ENCODE data around the gene RANBP10. TPM values are rescaled to one million over a fixed set of nuclear protein-coding genes. Genes with fewer than 3 reads are reported as not detected.

Gene RANBP10
- total and polyA plus RNA-seq, 2 of the 8 experiments (the other 6 are each of a cell fraction or from before 2014, with no cell fraction given) = 14.2 to 16.8 TPM

DNA sequence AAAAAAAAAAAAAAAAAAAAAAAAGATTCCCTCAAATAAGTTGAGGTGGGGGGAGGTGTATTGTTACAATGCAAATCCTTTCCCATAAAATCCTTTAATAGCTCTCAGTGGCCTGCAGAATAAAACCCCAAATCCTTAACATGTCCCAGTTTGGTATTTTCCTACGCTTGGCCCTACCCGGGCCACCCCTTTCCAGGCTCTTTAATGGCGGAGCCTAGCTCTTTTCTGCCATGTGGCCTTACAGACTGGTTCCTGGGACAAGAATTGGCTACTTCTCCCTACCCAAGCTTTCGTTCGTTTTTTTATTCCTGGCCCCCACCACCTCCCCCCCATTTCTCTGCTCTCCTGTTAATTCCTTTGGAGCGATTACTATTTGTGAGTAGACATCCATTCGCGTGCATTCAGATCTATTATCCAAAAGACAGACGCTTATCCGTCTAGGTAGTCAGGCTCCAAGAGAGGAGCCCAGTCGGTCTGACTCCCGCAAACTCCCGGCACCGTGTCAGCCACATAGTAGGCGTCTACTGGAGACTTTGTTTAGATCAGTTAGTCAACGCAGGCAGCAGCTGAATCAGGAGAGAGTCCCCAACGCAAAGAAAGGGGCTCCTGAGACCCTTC, 34.9 kb upstream of the RANBP10 start:
- WGBS, 2 experiments (ENCODE audit: extremely low coverage in 1 of 2, insufficient coverage in 1 of 2, insufficient read length in 1 of 2, insufficient replicate concordance in 2 of 2, low coverage in 1 of 2, low lambda C conversion rate in 2 of 2, missing lambda C conversion rate in 1 of 2) = 53% methylated on average over 17 of the region's 17 CpGs; no CpG with 5 or more reads in 1 of the 2 experiments
- ChIA-PET CTCF (ENCODE audit: partially characterized antibody) (interaction anchor here (0.7 to 3.4 kb wide), 20 partner anchors 8 to 1366 kb away, joined by 3 to 33 read pairs (median 4); partner anchors contain the start of genes NRN1L, RANBP10 and TSNAXIP1), POLR2A (ENCODE audit: partially characterized antibody) (interaction anchor here (0.6 to 3.1 kb wide), 12 partner anchors 8 to 285 kb away, joined by 3 to 15 read pairs (median 4); partner anchors contain the start of genes NRN1L, RANBP10 and TSNAXIP1)

More for the DNA sequence above, 34.9 kb upstream of the RANBP10 start:
- Histone ChIP-seq H3K79me1 (ENCODE audit: low read depth, low read length) (peaks cover 7% of the 10 kb centered on the region), H3K23ac (ENCODE audit: insufficient read length) (no peak overlapping the region), H2AFZ (ENCODE audit: low read length) (peak overlapping the region; percentile 13; the same call in 1 of the 2 replicates), H3K4me1 (replicated peaks in 1 of 4; ENCODE audit: control insufficient read depth in 3 of 4, insufficient read depth in 4 of 4, low read length in 3 of 4) (peaks cover 8 to 32% (median 17%) of the 10 kb centered on the region in 4 experiments), H3K4ac (replicated peaks; ENCODE audit: insufficient read length, low read depth, low read length) (no peak overlapping the region), H3K36me3 (ENCODE audit: control insufficient read depth in 2 of 4, insufficient read depth in 4 of 4, low read length in 3 of 4) (no peaks in the 10 kb centered on the region), H4K91ac (replicated peaks; ENCODE audit: insufficient read length, low read length) (peak overlapping the region; percentile 2), H3K79me2 (ENCODE audit: control insufficient read depth in 1 of 2, insufficient read depth in 2 of 2, low read length in 2 of 2) (peaks cover 0 to 26% of the 10 kb centered on the region in 2 experiments; a peak in 2 of 4 replicates), H3K4me3 (ENCODE audit: extremely low read depth in 1 of 4, insufficient read depth in 2 of 4, low read depth in 3 of 4, low read length in 4 of 4) (peak overlapping the region; percentile 17 to 97 (median 95); a peak in 6 of 8 replicates), H3K18ac (ENCODE audit: extremely low read depth, low read length) (peak overlapping the region; percentile 19; the same call in 1 of the 2 replicates), H3K9ac (replicated peaks in 1 of 4; ENCODE audit: extremely low read depth in 1 of 4, low read depth in 3 of 4, low read length in 3 of 4) (peak overlapping the region in 3 of 4 experiments; percentile 57 to 72 (median 64); a peak in 5 of 7 replicates), H2BK12ac (ENCODE audit: low read depth, low read length) (peak overlapping the region; percentile 53; the same call in 1 of the 2 replicates), H2AK5ac (ENCODE audit: low read depth, low read length) (no peak overlapping the region), H4K20me1 (replicated peaks in 1 of 2; ENCODE audit: control insufficient read depth in 1 of 2, insufficient read depth in 2 of 2, low read length in 2 of 2) (peaks cover 13 to 15% of the 10 kb centered on the region in 2 experiments), H4K8ac (ENCODE audit: extremely low read depth, insufficient read depth, low read length) (peak overlapping the region; percentile 98), H2BK5ac (ENCODE audit: low read depth, low read length) (peak overlapping the region; percentile 97), H2BK15ac (ENCODE audit: low read length) (no peak overlapping the region), H3K14ac (ENCODE audit: insufficient read length) (no peak overlapping the region), H3K56ac (replicated peaks; ENCODE audit: insufficient read length, low read depth, low read length) (peak overlapping the region; percentile 40), H3K9me3 (ENCODE audit: insufficient read depth in 2 of 2, low read depth in 1 of 2, low read length in 1 of 2) (no peaks in the 10 kb centered on the region), H3K23me2 (ENCODE audit: low read depth, low read length) (peaks cover 15% of the 10 kb centered on the region), H4K5ac (ENCODE audit: insufficient read length, low read depth, low read length) (peak overlapping the region; percentile 35), H3K27me3 (replicated peaks in 1 of 4; ENCODE audit: control insufficient read depth in 3 of 4, extremely low read depth in 1 of 4, insufficient read depth in 3 of 4, low read length in 3 of 4) (no peaks in the 10 kb centered on the region), H2BK20ac (ENCODE audit: low read length) (no peak overlapping the region), H3K27ac (ENCODE audit: low read depth, low read length) (peak overlapping the region; percentile 80), H2BK120ac (replicated peaks; ENCODE audit: low read depth, low read length) (no peak overlapping the region), H3K4me2 (ENCODE audit: insufficient read depth in 1 of 2, low read depth in 2 of 2, low read length in 2 of 2) (peak overlapping the region; percentile 50 to 94)
- DNase-seq (ENCODE audit: low read depth in 1 of 2, low spot score in 2 of 2) (no peak), FAIRE-seq (no peak)
- TF ChIP-seq YY1 (IDR thresholded peaks at IDR 0.05; ENCODE audit: low read depth, low read length) = peak; percentile 87
- TF ChIP-seq PHF8 (conservative IDR thresholded peaks at IDR 0.05; ENCODE audit: low read depth, low read length) = 0 out of 2 replicates have a peak, but pooled peaks have one; percentile 49
- 0 out of 4 replicates have a peak, but pooled peaks of 1 of the 2 experiments have one; percentile 14 for TF ChIP-seq SIN3A (conservative IDR thresholded peaks at IDR 0.05 in 1 of 2, IDR thresholded peaks at IDR 0.05 in 1 of 2; ENCODE audit: low read depth in 1 of 2, low read length in 2 of 2)
- no peak for TF ChIP-seq CTBP2 (IDR thresholded peaks at IDR 0.05; ENCODE audit: borderline replicate concordance, insufficient read depth, insufficient read length, low read length)
- TF ChIP-seq, protein P1, sequence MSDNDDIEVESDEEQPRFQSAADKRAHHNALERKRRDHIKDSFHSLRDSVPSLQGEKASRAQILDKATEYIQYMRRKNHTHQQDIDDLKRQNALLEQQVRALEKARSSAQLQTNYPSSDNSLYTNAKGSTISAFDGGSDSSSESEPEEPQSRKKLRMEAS (IDR thresholded peaks at IDR 0.05) = peak; percentile 53
- TF ChIP-seq, protein P2, sequence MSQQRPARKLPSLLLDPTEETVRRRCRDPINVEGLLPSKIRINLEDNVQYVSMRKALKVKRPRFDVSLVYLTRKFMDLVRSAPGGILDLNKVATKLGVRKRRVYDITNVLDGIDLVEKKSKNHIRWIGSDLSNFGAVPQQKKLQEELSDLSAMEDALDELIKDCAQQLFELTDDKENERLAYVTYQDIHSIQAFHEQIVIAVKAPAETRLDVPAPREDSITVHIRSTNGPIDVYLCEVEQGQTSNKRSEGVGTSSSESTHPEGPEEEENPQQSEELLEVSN (IDR thresholded peaks at IDR 0.05) = peak; percentile 76; the same call in 1 of the 2 replicates
- no peak for TF ChIP-seq RXRA (IDR thresholded peaks at IDR 0.05; ENCODE audit: insufficient read depth, low read depth, low read length)
- TF ChIP-seq ASH2L (IDR thresholded peaks at IDR 0.05; ENCODE audit: low read length) = peak; percentile 88
